ENCODE measurements around the gene CBY3. TPM values are rescaled to one million over a fixed set of nuclear protein-coding genes. Genes with fewer than 3 reads are reported as not detected.

The CBY3 gene
- total and polyA plus RNA-seq, 2 of the 13 experiments (the other 11 are each of a cell fraction or from before 2014, with no cell fraction given) = not detected

DNA sequence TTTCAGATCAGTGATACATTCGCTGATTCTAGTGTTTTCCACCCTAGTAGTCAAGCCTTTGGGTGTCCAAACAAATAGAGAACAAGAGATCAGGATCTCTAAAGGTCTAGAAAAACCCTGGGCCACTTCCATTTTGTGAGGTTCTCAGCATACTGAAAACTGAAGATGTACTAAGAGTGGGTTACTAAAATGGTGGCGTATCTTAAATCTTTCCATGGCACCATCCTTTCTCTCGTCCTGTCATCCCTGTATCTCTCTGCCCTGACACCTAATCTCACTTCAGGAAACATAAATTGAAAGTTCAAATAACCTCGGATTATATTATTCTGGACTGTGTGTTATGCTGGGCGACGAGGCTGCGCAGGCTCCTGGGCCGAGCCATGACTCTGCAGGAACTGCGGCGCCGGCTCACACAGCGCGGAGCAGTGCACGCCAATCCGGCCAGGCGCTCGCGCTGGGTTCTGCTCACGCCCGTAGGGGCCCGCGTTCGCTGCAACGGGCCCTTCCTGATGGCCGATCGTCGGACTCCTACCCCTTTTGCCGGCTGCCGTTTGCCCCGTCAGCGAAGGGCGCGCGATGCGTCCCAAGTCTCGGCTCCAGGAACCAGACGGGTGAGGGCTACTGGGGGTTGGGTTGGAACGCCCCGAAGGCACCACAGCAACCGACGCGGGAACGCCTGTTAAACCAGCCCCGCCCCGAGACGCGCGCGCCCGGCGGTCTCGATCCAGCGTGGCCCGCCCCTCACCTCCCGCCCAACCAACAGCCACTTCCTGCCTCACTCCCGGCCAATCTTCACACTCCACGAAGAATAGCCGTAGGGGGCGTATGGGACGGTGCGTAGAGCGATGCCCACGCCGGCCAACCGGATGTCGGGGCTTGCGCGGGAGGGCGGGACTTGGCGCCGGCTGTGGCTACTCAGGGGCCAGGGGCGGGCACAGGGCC, 17.4 kb upstream of the CBY3 start (continued):
- TF ChIP-seq FOXK2 (IDR thresholded peaks at IDR 0.05) (no peak), AGO2 (optimal IDR thresholded peaks at IDR 0.05; ENCODE audit: low read depth, low read length) (no peak), RAD51 (IDR thresholded peaks at IDR 0.05; ENCODE audit: borderline replicate concordance) (no peak), KLF13 (CRISPR knock-in tag; IDR thresholded peaks at IDR 0.05) (no peak; the same call in 1 of the 2 replicates), ZNF562 (CRISPR knock-in tag; IDR thresholded peaks at IDR 0.05; ENCODE audit: borderline replicate concordance) (no peak), BCL6 (CRISPR knock-in tag; IDR thresholded peaks at IDR 0.05) (no peak; the same call in 1 of the 2 replicates), ETV5 (CRISPR knock-in tag; IDR thresholded peaks at IDR 0.05; ENCODE audit: borderline replicate concordance) (peak; percentile 34; the same call in 1 of the 2 replicates), MATR3 (CRISPR knock-in tag; IDR thresholded peaks at IDR 0.05) (no peak), ZNF678 (CRISPR knock-in tag; IDR thresholded peaks at IDR 0.05) (no peak), ZNF782 (CRISPR knock-in tag; IDR thresholded peaks at IDR 0.05; ENCODE audit: borderline replicate concordance) (no peak), ELF4 (CRISPR knock-in tag; IDR thresholded peaks at IDR 0.05; ENCODE audit: borderline replicate concordance) (peak; percentile 93), ZNF331 (CRISPR knock-in tag; IDR thresholded peaks at IDR 0.05) (peak; percentile 53; the same call in 1 of the 2 replicates), CHD4 (IDR thresholded peaks at IDR 0.05; ENCODE audit: borderline replicate concordance, low read length) (no peak), KLF6 (CRISPR knock-in tag; IDR thresholded peaks at IDR 0.05) (no peak; the same call in 1 of the 2 replicates)
- TF ChIP-seq, protein P1, sequence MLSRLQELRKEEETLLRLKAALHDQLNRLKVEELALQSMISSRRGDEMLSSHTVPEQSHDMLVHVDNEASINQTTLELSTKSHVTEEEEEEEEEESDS (CRISPR knock-in tag; IDR thresholded peaks at IDR 0.05; ENCODE audit: borderline replicate concordance) = no peak
- TF ChIP-seq, protein P2, sequence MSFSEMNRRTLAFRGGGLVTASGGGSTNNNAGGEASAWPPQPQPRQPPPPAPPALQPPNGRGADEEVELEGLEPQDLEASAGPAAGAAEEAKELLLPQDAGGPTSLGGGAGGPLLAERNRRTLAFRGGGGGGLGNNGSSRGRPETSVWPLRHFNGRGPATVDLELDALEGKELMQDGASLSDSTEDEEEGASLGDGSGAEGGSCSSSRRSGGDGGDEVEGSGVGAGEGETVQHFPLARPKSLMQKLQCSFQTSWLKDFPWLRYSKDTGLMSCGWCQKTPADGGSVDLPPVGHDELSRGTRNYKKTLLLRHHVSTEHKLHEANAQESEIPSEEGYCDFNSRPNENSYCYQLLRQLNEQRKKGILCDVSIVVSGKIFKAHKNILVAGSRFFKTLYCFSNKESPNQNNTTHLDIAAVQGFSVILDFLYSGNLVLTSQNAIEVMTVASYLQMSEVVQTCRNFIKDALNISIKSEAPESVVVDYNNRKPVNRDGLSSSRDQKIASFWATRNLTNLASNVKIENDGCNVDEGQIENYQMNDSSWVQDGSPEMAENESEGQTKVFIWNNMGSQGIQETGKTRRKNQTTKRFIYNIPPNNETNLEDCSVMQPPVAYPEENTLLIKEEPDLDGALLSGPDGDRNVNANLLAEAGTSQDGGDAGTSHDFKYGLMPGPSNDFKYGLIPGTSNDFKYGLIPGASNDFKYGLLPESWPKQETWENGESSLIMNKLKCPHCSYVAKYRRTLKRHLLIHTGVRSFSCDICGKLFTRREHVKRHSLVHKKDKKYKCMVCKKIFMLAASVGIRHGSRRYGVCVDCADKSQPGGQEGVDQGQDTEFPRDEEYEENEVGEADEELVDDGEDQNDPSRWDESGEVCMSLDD (CRISPR knock-in tag; IDR thresholded peaks at IDR 0.05; ENCODE audit: borderline replicate concordance) = peak; percentile 55; the same call in 1 of the 2 replicates
- TF ChIP-seq, protein P3, sequence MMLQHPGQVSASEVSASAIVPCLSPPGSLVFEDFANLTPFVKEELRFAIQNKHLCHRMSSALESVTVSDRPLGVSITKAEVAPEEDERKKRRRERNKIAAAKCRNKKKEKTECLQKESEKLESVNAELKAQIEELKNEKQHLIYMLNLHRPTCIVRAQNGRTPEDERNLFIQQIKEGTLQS (CRISPR knock-in tag; IDR thresholded peaks at IDR 0.05) = peak; percentile 15; the same call in 1 of the 2 replicates
- TF ChIP-seq, protein P4, sequence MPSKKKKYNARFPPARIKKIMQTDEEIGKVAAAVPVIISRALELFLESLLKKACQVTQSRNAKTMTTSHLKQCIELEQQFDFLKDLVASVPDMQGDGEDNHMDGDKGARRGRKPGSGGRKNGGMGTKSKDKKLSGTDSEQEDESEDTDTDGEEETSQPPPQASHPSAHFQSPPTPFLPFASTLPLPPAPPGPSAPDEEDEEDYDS (CRISPR knock-in tag; IDR thresholded peaks at IDR 0.05) = peak; percentile 93
- TF ChIP-seq, protein P5, sequence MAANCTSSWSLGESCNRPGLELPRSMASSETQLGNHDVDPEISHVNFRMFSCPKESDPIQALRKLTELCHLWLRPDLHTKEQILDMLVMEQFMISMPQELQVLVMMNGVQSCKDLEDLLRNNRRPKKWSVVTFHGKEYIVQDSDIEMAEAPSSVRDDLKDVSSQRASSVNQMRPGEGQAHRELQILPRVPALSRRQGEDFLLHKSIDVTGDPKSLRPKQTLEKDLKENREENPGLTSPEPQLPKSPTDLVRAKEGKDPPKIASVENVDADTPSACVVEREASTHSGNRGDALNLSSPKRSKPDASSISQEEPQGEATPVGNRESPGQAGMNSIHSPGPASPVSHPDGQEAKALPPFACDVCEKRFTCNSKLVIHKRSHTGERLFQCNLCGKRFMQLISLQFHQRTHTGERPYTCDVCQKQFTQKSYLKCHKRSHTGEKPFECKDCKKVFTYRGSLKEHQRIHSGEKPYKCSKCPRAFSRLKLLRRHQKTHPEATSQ (CRISPR knock-in tag; IDR thresholded peaks at IDR 0.05; ENCODE audit: borderline replicate concordance) = no peak
- TF ChIP-seq, protein P6, sequence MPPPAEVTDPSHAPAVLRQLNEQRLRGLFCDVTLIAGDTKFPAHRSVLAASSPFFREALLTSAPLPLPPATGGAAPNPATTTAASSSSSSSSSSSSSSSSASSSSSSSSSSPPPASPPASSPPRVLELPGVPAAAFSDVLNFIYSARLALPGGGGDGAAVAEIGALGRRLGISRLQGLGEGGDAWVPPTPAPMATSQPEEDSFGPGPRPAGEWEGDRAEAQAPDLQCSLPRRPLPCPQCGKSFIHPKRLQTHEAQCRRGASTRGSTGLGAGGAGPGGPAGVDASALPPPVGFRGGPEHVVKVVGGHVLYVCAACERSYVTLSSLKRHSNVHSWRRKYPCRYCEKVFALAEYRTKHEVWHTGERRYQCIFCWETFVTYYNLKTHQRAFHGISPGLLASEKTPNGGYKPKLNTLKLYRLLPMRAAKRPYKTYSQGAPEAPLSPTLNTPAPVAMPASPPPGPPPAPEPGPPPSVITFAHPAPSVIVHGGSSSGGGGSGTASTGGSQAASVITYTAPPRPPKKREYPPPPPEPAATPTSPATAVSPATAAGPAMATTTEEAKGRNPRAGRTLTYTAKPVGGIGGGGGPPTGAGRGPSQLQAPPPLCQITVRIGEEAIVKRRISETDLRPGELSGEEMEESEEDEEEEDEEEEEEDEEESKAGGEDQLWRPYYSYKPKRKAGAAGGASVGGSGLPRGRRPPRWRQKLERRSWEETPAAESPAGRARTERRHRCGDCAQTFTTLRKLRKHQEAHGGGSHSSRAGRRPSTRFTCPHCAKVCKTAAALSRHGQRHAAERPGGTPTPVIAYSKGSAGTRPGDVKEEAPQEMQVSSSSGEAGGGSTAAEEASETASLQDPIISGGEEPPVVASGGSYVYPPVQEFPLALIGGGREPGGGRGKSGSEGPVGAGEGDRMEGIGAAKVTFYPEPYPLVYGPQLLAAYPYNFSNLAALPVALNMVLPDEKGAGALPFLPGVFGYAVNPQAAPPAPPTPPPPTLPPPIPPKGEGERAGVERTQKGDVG (CRISPR knock-in tag; IDR thresholded peaks at IDR 0.05; ENCODE audit: borderline replicate concordance) = peak; percentile 46; the same call in 1 of the 2 replicates

Data from HepG2 (cell line).